ENCODE results near the gene MGMT.

GRCh38 chr10:129522041-129522585 lies 55.1 kb downstream of the MGMT start:
- TF ChIP-seq ZNF274 (IDR thresholded peaks at IDR 0.05; ENCODE audit: low read depth, low read length) (no peak), YY1 (IDR thresholded peaks at IDR 0.05; ENCODE audit: insufficient read depth, insufficient read length) (no peak)
